Prostate gland (tissue), 2 donors: ENCODE measurements around the gene RASGRP1. TPM values are rescaled to one million over a fixed set of nuclear protein-coding genes. Genes with fewer than 3 reads are reported as not detected.

Source experiments
- DNase-seq: peaks from one replicate; pipeline ENCODE4 v3.0.0-alpha.2; 2019; ENCODE audit warnings: low spot score
- H3K27ac ChIP-seq, 2 donors: fragments of 200-600 bp; sonication (generic); 2 replicates each; pipeline ENCODE4 v1.5.1; 2017 to 2019
- H3K27me3 ChIP-seq: fragments of 200-600 bp; sonication (generic); replicated peaks from 2 replicates; pipeline ENCODE4 v1.5.1; 2019; ENCODE audit not compliant: insufficient read depth
- H3K36me3 ChIP-seq, 2 donors: fragments of 200-600 bp; sonication (generic); 1 replicate in 1 of 2; 2 replicates in 1 of 2; pipeline versions ENCODE4 v1.5.1 to v1.8.1; 2017 to 2019
- H3K4me1 ChIP-seq: fragments of 200-600 bp; sonication (generic); replicated peaks from 2 replicates; pipeline ENCODE4 v1.5.1; 2019
- H3K4me3 ChIP-seq, 2 donors: fragments of 200-600 bp; sonication (generic); 2 replicates each; pipeline ENCODE4 v1.5.1; 2017 to 2019
- H3K9me3 ChIP-seq: fragments of 200-600 bp; sonication (generic); 2 replicates; pipeline ENCODE4 v1.5.1; 2017
- CTCF ChIP-seq, 4 experiments: fragments of 200-600 bp in 2 of 4; fragments of 450-650 bp in 2 of 4; sonication (generic) in 2 of 4; IDR thresholded peaks; 1 replicate in 3 of 4; 2 replicates in 1 of 4; pipeline ENCODE4 v1.5.1; 2016 to 2019; ENCODE audit warnings: antibody characterized with exemption in 4 of 4, mild to moderate bottlenecking in 2 of 4, moderate library complexity in 2 of 4
- POLR2A ChIP-seq: fragments of 450-650 bp; IDR thresholded peaks from one replicate; pipeline ENCODE4 v1.6.1; 2016; ENCODE audit warnings: antibody characterized with exemption, mild to moderate bottlenecking
- POLR2AphosphoS5 ChIP-seq: sonication (generic); formaldehyde crosslinking; IDR thresholded peaks from one replicate; pipeline ENCODE4 v1.6.1; 2017; ENCODE audit warnings: antibody characterized with exemption
- WGBS: methylation state at CpG from one replicate; pipeline ENCODE4 v1.1.5; 2018; 5-methylcytosine and 5-hydroxymethylcytosine counted together
- intact Hi-C: fragments of 100-400 bp; cut with DNase I; formaldehyde crosslinking; loops from one replicate; pipeline ENCODE4 v1.14.2; 2022
- total RNA-seq, 2 donors: library from RNA; depleted of rRNA; stranded (reverse); fragments of >200 nt; gene quantifications; one replicate each; pipeline ENCODE4 v1.1.0, GENCODE V29; 2016

RASGRP1 gene
- total RNA-seq, 2 donors from 2014 or later = 0.36 to 7.6 TPM

GRCh38 chr15:38577424-38577987 lies 12.9 kb upstream of the RASGRP1 start:
- intact Hi-C loops = no loop called here

GRCh38 chr15:38576837-38577236 lies 12.2 kb upstream of the RASGRP1 start:
- WGBS = 97% methylated on average over 3 of the region's 3 CpGs
- intact Hi-C loops = no loop called here
- H3K27me3 ChIP-seq = no peaks in the 10 kb centered on the region

More at GRCh38 chr15:38577424-38577987, 12.9 kb upstream of the RASGRP1 start:
- Histone ChIP-seq H3K36me3 (no peaks in the 10 kb centered on the region), H3K27me3 (no peaks in the 10 kb centered on the region), H3K4me3 (no peak overlapping the region), H3K27ac (no peak overlapping the region), H3K4me1 (no peaks in the 10 kb centered on the region), H3K9me3 (no peaks in the 10 kb centered on the region)
- TF ChIP-seq POLR2AphosphoS5 (no peak), CTCF (IDR thresholded peaks at IDR 0.05) (no peak), POLR2A (no peak)
- DNase-seq = no peak
- 90% methylated on average over 7 of the region's 7 CpGs for whole genome bisulfite sequencing

GRCh38 chr15:38576261-38576660 lies 11.6 kb upstream of the RASGRP1 start:
- WGBS = 78% methylated on average over 1 of the region's 1 CpG
- intact Hi-C loops = no loop called here

More at GRCh38 chr15:38576837-38577236, 12.2 kb upstream of the RASGRP1 start:
- Histone ChIP-seq H3K9me3 (no peaks in the 10 kb centered on the region), H3K4me1 (no peaks in the 10 kb centered on the region), H3K4me3 (no peak overlapping the region), H3K27ac (no peak overlapping the region), H3K36me3 (no peaks in the 10 kb centered on the region)
- DNase-seq = no peak
- no peak for TF ChIP-seq POLR2AphosphoS5
- no peak for TF ChIP-seq POLR2A
- no peak for TF ChIP-seq CTCF (IDR thresholded peaks at IDR 0.05)

GRCh38 chr15:38565287-38565670 lies 665 bp upstream of the RASGRP1 start:
- Histone ChIP-seq H3K27me3 (peaks cover 4% of the 10 kb centered on the region), H3K27ac (no peak overlapping the region), H3K4me1 (peaks cover 5% of the 10 kb centered on the region), H3K9me3 (no peaks in the 10 kb centered on the region), H3K36me3 (no peaks in the 10 kb centered on the region), H3K4me3 (no peak overlapping the region)
- WGBS = 57% methylated on average over 16 of the region's 16 CpGs
- no peak for DNase-seq
- intact Hi-C loops = loop anchor here (10.0 kb wide), 1 partner anchor 120 kb away; no protein-coding TSS in a partner anchor
- TF ChIP-seq POLR2AphosphoS5 (no peak), POLR2A (no peak), CTCF (IDR thresholded peaks at IDR 0.05) (no peak)

More at GRCh38 chr15:38576261-38576660, 11.6 kb upstream of the RASGRP1 start:
- no peak overlapping the region for H3K4me3 ChIP-seq
- no peaks in the 10 kb centered on the region for H3K27me3 ChIP-seq
- no peak overlapping the region for H3K27ac ChIP-seq
- no peaks in the 10 kb centered on the region for H3K4me1 ChIP-seq
- no peaks in the 10 kb centered on the region for H3K36me3 ChIP-seq
- no peak for DNase-seq
- TF ChIP-seq POLR2AphosphoS5 (no peak), POLR2A (no peak), CTCF (IDR thresholded peaks at IDR 0.05) (no peak)
- no peaks in the 10 kb centered on the region for H3K9me3 ChIP-seq
